Left renal pelvis (tissue), 4 donors: ENCODE measurements around the gene MAP3K20. TPM values are rescaled to one million over a fixed set of nuclear protein-coding genes. Genes with fewer than 3 reads are reported as not detected.

ENCODE experiments used
- DNase-seq, 4 donors: peaks; one replicate each; pipeline ENCODE4 v3.0.0-alpha.2; 2013; ENCODE audit warnings: low read depth in 4 of 4, low spot score in 3 of 4
- polyA plus RNA-seq, 4 donors: library from polyadenylated mRNA; unstranded; fragments of 120-200 nt; gene quantifications; one replicate each; pipeline ENCODE4 v1.2.1, GENCODE V29; 2013; ENCODE audit not compliant: insufficient read length in 4 of 4

Gene MAP3K20
- polyA plus RNA-seq, 4 donors = 25.2 to 45.3 (median 27.6) TPM

DNA sequence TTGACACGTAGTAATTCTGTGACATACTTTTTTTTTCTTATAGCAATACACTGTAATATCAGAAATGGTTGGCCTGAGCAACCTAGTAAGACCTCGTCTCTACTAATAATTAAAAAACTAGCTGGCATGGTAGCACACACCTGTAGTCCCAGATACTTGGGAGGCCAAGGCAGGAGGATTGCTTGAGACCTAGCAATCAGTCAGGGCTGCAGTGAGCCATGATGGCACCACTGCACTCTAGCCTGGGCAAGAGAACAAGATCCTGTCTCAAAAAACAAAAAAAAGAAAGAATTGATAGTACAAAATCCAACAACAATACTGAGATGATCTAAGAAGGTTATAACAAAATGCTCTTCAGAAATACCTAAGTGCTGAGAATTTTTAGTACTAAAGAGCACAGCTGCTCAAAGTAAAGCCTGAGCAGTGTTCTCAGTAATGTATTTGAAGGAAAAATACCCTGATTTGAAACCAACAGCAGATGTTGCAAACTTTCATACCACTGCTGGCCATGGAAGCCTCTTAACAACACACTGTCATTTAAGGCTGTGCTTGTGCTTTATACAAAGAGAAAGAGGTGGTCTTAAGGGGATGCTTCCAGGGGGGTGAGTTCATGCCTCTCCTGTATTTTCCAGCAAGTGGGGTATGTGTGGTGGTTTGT, 146.4 kb downstream of the MAP3K20 start:
- DNase-seq = no peak

DNA sequence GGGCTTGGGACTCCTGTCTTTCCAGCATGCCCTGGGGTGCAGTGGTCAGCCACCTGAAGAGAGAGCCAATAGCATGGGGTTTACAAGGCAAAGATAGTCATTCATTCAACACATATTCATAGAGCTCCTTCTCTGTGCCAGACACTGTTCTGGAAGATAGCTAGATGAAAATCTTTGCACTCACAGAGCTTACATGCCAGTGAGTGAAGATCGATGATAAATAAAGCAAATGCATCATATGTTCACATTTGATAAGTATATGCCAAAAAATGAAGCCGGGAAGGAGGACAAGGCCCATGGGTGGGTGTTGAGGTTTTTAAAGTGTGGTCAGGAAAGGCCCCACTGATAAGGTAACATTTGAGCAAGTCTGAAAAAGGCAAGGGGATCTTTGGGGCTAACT, 148.2 kb downstream of the MAP3K20 start:
- DNase-seq = no peak

DNA sequence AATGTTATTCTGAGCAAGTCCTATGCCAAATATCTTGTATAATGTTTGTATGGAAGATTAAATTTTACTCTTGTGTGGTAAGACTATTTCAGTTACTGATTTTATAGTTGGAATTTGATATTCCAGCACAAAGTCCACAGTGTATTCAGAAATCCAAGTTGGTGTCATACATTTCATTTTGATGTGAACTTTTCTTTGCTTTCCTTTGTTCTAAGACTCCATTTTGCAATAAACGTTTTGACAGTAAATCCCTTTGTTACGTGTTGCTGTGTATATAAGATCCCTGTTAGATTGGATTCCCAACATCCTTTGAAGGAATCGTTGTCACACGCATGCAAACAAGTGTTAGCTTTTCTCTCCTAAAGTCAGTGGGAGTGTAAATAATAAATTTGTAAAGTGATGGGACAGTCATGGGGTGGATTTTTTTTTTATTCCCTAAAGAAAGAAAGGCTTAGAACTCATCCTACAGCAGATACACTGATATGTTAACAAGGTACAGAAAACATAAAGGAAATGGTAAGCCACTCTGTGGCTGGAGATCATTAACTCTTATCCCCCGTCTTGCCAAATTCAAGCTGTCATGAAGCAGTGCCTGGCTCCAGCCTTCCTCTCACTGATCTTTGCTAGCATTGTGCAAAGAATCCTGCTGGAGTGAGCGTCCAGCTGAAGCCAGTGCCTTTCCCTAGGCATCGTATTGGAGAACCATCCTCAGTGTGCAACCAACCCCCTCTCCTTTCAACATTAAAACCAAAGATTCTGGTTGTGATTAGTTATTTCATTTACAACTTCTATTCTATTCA, 151.5 kb downstream of the MAP3K20 start:
- DNase-seq = no peak

DNA sequence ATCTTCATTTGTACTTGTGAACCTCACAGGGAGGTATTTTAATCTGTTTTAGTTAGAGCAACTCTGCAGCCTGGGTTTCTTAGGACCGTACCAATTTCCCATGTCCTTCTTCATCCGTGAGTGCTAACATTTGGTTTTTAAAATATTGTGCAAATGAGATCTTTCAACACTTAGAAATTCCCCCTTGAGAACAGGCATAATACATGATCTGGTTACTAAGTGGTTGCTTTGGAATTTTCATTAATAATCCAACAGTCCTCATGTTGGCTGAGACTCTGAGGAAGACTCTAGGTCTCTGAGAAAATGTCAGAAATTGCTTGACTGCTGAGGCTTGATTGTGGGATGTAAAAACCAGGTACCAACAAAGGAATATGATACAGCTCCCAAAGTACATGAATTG, 153.4 kb downstream of the MAP3K20 start:
- no peak for DNase-seq

DNA sequence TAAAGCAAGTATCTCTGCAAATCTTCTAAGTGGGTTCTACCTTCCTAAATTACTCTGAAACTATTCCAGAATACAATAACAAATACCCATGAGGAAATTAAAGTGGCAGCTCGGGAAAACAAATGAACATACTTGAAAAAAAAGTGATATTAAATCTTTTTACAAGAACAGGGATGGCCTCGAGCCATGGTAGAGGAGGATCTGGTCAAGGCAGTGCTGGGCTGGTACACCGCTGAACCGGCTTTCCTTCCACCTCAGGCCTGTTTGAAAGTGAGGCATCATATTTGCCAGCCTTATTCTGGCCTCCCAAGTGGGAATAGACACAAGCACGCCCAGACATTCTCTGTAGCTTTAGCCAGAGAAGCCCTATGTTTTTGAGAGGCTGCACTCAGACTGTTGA, 154.5 kb downstream of the MAP3K20 start:
- DNase-seq = no peak

DNA sequence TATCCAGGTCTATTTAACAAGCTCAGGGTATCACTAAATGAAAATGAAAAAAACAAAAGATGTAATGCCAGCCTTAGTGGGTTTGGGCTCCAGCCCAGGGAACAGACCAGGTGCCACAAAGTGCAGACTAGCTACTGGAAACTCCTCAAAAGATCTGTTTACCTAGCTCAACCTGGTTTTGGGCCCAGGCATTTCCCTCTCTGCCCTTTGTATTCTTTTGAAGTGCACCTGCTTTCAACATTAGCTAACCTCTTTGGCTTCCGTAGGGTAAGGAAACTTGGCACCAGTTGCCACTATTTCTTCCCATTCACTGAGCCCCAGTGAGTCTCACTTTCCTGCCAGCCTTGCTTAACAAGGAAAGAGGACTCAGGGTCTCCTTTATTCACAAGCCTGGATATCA, 155.4 kb downstream of the MAP3K20 start:
- DNase-seq = no peak

DNA sequence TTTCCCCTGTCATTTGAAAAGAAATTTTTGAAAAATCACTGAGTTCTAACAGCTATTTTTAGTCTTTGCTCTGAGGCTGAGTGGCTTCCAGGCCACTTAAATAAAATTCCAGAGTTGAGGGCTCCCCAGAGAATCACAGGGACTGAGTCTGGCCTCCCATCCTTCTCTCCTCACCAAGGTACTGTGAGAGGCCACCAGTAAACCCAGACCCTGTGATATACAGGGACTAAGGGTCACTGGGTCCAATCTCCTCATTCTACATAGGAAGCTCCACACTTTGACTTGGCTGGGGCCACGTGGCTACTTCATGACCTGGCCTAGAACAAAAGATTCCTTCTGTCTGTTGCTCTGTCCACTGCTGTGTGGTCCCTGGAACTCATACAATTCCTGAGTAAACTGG, 155.8 kb downstream of the MAP3K20 start:
- DNase-seq = no peak

DNA sequence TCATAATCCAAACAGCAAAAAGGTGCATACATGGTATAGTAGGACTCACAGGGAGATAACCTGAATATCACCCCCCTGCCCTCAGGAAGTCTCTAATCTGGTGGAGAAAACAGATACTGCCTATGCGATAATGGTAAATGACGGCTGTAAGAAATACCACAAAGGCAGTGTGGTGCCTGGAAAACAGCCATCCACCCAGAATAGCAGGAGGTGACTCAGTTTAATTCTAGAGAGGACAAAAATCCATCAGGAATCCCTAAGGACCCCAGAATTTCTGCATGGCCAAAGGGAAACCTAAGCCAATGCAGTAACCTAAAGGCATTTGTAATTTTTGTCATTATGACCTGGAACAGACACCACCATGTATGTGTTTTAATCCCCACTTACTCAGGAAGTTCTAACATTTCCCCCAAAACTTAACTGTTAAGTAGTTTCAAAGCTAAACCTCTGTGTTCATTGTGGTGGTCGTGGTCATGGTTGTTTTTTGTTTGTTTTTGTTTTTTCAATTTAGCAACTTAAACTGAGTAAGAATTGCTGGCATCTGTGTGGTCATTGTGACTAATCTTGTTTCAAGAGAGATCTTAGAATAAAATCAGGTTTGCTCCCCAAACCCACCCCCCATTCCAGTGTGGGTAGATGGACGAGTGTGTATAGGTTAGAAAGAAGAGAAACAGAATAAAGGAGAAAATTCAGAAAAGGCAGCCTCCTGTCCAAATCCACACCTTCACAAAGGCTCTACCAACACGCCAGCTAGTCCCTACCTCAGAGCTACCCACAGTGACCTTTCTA, 157.5 kb downstream of the MAP3K20 start:
- DNase-seq = no peak

DNA sequence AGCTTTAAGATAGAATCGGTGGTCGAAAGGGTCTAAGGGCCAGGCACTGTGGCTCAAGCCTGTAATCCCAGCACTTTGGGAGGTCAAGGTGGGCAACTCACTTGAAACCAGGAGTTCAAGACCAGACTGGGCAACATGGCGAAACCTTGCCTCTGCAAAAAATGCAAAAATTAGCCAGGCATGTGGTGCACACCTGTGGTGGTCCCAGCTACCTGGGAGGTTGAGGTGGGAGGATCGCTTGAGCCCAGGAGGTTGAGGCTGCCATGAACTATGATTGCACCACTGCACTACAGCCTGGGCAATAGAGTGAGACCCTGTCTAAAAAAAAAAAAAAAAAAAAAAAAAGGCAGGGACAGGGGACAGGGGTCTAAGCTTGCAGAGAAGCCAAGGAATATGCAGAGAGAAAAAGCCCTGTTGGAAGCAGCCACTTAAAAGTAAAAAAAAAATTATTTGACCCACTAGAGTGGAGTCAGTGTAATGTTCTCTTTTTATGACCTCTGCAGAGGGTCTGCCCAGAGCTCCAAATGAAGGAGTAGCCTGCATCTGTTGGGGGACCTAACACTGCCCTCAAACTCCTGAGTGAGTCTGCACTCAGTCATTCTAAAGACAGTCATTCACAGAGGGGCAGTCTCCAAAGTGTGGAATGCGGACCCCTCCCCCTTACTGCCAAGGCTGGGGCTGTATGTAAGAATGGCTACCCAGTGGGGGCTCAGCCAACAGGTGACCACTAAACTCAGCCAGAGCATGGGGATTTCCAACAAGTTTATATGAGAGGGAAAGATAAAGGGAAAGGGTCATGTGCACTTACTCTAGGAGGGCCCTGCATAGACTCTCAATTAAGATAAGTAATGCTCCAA, 160.5 kb downstream of the MAP3K20 start:
- DNase-seq = no peak

DNA sequence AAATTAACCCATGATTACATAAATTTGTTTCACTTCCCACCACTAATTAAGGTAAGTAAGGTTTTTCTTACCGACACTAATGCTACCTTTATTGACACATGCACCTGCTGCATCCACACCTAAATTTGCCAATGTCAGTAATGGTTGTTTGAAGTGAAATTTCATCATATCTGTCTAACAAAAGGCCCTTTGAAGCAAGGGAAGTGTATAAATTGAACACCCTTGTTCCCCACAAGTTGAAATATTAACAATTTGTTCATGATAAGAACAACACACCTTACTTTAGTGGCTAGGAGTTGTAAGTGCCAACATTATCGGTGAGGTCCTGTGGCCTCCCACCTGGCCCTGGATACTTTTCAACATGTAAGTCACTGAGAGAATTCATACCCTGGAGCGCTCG, 162.7 kb downstream of the MAP3K20 start:
- no peak for DNase-seq

DNA sequence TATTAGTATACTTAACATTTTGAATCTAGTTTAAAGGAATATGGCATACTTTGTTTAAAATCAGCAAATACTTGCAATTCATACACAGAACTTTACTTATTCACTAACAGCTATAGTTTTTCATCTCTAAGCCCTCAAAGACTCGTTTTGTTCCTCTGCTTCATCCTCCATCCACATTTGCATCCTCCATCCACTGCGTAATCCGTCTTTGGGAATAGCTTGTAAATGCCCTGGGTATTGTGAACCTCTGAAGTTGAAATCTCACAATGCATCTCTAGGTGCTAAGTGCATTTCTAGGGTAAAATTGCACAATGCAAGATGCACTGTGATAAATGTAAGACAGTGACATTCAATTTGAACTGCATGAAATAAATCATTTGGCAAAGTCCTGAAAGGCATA, 163.2 kb downstream of the MAP3K20 start:
- DNase-seq = no peak

DNA sequence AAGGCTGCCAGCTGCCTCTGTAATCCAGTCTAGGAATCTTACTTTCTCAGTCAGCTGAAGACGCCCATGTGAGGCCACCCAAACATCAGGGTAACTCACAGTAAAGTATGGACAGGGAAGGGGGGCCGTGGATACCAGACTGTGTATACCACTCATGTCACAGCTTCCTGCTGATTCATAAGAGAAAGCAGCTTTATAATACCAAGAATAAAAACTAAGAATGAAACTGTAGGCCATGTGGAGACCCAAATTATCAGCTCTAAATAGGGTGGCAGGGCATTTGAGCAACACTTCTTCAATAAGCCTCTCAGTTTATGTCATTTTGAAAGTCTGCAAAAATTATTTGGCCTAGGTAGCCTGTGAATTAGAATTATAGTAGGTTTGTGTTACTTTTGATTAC, 164.0 kb downstream of the MAP3K20 start:
- no peak for DNase-seq

DNA sequence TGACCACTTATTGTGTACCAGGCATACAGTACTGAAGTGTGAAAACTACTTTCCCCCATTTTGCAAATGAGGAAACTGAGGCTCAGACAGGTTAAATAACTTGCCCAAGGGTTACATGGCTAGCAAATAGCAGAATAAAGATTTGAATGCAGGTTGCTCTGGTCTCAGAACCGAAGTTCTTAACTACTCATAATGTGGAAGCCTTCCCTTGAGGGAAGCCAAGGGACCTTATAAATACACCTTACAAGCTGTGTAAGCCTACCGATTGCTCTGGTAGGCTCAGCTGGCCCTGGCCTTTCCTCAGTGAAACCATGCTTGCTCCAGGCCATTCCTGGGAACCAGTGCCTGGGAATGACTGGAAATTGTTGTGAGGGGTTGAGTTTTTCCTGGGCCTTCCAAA, 164.4 kb downstream of the MAP3K20 start:
- DNase-seq = no peak

DNA sequence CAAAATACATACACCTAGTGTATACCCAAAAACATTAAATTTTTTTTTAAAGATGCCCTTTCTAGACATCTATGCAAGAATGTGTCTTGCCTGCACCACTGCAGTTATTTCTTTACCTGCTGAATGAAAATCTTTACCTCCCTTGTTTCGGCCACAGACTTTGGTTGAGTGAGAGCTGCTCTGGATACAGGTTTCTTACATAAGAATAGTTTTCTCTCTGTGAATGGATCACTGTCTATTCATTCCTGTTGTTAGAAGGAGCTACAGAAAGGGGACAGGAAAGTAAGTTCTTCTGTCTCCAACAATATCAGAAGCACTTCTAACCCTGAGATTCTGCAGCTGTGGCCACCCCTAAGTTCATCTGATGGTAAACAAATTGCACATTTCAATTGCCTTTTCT, 166.0 kb downstream of the MAP3K20 start:
- DNase-seq = no peak

DNA sequence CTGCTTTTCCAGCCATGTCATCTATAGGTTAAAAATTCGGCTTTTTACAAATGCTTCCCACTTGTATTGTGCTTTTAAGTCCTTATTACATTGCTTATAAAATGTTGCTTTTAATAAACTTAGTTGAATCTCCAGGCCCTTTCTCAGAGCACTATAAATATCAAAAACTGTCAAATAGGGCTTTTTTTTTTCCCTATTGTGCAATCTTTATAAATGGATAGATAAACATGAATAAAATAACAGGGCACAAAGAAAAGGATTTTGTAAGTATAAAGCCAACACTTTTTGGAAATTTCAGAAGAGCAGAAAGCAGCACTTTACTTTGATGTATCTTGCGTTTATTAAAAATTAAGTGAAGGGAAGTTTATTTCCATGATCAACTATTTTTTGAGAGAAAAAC, 171.5 kb downstream of the MAP3K20 start:
- no peak for DNase-seq

DNA sequence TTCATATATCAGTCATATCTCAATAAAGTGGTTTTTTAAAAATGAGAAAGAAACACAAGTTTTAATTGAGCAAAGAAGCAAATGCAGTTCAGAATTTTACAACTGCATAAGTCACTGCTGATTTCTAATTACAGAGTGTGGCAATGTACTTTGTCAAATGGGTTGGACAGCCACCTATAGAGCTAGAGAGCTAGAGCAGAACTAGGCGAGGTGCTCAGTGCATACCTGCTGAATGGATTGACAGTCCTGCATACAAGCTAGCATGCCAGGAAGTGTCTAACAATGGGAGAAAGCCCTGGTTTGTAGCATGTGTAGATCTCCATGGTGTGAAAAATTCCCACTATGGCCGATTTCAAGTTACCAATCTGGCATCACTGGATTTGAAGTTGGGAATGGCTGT, 172.7 kb downstream of the MAP3K20 start:
- no peak for DNase-seq

DNA sequence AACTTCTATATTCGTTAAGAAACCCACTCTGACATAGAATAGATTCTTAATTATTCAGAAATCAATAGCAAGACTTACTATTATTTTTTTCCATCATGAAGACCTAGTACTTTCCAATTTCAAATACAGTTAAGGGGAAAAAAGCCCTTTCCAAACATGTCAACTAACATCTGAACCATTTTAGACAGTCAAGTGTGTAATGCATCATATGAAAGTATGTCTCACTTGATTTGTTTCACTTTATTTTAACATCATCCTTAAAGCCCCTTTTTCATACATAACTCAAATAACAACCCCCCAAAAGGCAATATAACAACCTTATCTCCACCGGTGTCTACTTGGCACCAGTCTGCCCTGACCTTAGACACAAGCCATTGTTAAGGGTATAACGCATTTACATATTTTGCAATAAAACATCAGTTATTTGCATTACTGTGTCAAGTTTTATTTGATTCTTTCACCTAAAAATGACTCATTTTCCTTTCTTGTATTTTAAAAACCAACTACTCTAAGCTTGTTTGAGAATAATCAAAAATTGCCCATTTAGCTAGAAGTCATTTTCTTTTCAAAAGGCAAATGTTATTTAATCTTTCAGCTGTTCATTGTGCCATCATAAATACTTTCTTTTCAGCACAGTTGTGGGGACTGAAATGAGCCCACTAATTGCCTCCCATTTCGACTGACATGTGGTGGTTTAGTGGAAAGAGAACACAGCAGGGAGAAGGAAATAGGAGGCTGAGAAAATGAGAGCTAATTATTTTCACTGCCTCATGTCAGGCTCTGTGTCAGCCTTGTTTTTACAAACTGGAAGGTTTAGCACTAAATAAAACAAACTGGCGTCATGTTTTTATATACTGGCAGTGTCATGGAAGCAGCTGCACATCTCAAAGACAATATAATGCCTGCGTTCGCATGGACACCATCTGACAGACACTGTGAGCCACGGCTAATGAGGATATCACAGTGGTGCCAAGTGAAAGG, 174.3 kb downstream of the MAP3K20 start:
- DNase-seq = no peak

DNA sequence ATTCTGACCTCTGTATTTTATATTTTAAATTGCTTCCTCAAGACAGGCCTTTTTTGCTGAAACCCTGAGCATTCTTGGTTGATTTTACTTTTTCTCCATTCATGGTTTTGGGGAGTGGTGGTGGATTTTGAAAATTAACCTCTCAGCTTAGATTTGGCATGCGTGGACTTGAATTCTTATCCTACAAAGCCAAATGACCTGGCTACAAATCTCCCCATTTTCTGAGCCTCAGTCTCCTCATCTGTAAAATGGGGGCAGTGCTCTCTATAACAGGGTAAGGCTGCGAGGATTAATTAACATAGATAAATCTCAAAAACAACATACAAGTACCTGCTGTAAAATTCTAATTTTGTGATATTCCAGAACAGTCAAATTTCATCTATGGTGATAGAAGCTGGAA, 175.6 kb downstream of the MAP3K20 start:
- DNase-seq = no peak

DNA sequence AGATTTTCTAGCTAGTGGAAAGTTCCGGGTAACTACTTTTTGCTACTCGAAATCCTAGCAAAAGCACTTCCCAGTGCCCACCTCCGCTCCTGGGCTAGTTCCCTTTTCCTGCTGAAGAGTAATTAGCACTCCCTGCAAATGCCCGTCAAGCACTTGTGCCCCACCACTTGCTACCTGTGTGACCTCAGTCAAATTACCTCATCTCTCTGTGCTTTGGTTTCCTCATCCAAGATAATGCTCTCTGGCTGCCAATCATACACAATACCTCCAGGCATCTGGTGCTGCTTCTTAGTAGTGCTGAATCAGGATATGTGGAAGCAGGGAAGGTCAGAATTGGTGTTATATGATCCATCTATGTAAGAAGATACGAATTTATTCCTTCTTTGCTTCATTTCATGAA, 176.9 kb downstream of the MAP3K20 start:
- no peak for DNase-seq

DNA sequence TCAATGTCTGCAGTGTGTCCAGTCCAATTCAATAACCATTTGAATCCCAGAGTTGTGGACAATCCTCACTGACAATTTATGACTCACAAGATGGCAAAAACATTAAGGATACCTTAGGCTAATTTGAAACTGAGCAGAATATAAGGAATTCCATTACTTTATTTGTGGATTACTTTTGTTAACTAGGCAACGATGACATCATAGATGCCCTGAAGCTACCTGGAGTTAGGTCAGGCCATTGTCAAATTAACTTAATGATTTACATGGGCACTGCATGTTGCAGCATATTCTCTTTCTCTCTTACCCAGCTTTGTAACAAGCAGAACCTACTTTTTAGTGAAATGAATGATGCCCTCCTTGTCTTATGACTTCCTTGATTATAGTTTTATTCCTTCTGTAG, 179.0 kb downstream of the MAP3K20 start:
- no peak for DNase-seq
